Activated T-helper 9 cell treated with anti-CD3 and anti-CD28 coated beads, Interleukin-2, amount 50 U/mL, for 16 hours (primary cell): ENCODE data around the gene ERI2.
"Not testable (repeated sequence)": the region's sequence is repeated elsewhere in the genome, so short reads cannot be mapped to it uniquely, and the experiment has no call there.

ENCODE experiments used
- DNase-seq: peaks from one replicate; pipeline ENCODE4 v3.0.0-alpha.2; 2020; ENCODE audit warnings: low read depth

Gene ERI2

GRCh38 chr16:20818929-20819585 lies 12.8 kb upstream of the ERI2 start:
- no peak for DNase-seq

- no peak for DNase-seq
These were observed 8.5 kb upstream of the ERI2 start for GRCh38 chr16:20814784-20815183.

DNA sequence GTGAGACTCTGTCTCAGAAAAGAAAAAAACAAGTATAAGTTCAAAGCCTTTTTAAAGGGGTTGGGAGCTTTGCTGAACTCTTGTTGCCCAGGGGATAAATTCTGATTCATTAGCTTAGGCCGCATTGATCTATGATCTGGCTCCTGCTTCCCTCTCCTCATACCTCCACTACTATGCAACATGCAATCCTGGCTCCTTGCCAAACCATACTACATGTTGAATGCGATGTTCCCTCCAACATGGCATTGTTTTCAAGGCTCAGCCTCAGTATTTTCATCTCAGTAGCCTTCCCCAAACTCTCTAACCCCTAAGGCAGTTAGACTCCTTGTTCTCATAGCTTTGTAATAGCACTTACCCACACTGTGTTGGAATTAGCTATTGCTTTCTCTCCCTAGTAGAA lies 6.2 kb upstream of the ERI2 start:
- DNase-seq: no peak

DNA sequence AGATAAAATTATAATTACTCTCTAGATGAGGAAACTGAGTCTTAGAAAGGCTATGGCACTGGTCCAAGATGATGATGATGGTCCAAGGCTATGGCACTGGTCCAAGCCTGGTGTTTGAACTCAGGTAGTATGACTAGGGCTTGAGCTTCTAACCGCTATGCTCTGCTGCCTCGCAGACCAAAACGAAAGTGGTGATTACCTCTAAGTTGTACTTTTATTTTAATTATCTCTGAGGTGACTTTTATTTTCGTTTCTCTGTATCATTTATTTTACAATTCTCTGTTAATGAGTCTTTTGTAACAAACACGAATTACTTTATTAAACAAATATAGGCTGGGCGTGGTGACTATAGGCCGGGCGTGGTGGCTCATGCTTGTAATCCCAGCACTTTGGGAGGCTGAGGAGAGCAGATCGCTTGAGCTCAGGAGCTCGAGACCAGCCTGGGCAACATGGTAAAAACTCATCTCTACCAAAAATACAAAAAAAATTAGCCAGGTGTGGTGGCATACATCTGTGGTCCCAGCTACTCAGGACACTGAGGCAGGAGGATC lies 5.7 kb upstream of the ERI2 start:
- DNase-seq: no peak

DNA sequence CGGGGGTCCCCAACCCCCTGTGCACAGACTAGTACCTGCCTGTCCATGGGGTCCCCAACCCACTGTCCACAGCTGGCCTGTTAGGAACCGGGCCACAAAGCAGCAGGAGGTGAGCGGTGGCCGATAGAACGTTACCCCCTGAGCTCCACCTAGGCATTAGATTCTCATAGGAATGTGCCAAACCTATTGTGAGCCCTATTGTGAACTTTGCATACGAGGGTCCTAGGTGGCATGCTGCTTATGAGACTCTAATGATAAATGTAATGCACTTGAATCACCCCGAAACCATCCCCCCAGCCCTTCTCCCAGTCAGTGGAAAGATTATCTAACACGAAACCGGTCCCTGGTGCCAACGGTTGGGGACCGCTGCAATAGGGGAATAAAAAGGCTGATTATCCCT lies 1.6 kb upstream of the ERI2 start:
- no peak for DNase-seq

DNA sequence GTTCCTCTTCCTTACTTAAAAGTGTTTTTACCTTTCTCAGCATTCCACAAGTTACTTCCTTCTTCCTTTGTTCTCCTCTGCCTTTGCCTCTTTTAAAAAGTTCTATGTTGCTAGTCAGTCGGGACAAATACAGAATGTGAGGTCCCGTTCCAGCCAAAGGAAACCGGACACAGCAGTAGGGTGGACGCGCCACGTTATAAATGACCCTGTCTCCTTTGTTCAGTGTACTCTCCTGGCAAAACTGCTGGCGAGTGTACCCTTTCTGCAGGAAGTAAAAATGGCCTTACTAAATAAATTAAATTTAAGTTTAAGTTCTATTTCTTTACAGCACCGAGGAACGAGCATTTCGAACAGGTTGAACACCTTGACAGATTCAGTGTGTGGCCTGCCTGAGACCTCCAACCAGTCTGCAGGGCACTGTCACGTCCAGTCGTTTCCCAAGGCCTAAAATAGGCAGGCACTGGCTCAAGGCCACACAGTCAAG lies 546 bp downstream of the ERI2 start:
- not testable (repeated sequence) for DNase-seq

DNA sequence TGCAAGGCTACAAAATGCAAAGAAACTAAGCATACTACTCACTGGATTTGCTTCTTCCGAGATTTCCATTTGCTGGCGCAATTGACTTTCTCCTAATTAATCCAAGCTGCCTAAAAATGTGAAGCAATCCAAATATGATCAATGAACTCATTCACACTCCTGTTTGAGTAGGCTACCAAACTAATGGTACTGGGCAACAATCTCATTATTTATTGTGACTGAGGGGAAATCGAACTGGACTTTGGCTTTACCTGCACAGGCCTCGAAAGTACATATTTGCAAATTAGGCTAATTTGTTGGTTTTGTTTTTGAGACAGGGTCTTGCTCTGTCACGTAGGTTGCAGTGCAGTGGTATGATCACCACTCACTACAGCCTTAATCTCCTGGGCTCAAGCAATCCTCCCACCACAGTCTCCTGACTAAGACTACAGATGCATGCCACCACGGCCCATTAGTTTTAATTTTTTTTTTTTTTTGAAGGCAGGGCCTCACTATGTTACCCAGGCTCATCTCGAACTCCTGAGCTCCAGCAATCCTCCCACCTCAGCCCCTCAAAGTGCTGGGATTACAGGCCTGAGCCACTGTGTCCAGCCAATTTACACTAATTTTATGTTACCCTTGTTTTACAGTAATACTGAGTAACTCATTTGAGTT lies 2.6 kb downstream of the ERI2 start:
- no peak for DNase-seq

DNA sequence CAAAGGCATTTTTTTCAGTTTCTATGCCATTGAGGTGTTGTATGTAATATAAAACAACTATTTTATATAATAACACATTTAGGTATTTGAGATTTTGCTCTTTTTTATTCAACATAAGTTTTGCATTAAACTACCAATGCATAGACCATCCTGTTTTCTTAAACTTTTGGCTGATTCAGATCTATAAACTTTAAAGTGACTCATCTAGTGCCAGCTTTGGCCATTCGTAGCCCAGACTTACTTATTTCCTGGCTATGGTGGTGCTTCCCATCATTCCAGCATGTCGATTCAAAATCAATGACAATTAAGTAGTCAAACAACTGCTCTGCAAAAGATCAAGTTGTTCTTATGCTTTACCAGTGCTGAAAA lies 3.1 kb downstream of the ERI2 start:
- no peak for DNase-seq

- DNase-seq: no peak
These were observed 5.0 kb downstream of the ERI2 start for GRCh38 chr16:20801278-20801677.

- DNase-seq: no peak
These were observed 6.7 kb downstream of the ERI2 start for GRCh38 chr16:20799599-20799998.

GRCh38 chr16:20798364-20798763 lies 7.9 kb downstream of the ERI2 start:
- DNase-seq: no peak

- no peak for DNase-seq
These were observed 14.2 kb downstream of the ERI2 start for GRCh38 chr16:20791923-20792612.

DNA sequence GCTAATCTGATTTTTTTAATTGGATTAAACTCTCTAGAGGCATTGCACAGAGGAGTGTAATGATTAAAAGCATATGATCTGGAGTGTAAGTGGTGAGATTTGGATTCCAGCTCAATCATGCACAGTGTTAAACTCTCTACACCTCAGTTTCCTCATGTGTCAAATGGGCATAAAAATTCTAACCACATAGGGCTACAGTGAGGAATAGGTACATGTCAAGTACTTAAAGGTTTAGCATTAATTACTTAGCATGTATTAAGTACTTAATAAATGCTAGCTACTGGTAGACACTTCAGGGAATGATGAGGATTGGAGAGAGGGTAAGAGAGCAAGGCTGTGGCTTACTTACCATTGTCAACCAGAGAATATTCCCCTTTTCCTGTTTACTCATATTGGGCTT lies 17.1 kb downstream of the ERI2 start:
- DNase-seq: no peak

GRCh38 chr16:20784204-20784603 lies 22.1 kb downstream of the ERI2 start:
- no peak for DNase-seq

GRCh38 chr16:20782470-20782869 lies 23.8 kb downstream of the ERI2 start:
- DNase-seq: no peak

GRCh38 chr16:20781697-20782096 lies 24.6 kb downstream of the ERI2 start:
- DNase-seq: no peak

- peak; percentile 16 for DNase-seq
These were observed 31.4 kb downstream of the ERI2 start for GRCh38 chr16:20774703-20775362.

DNA sequence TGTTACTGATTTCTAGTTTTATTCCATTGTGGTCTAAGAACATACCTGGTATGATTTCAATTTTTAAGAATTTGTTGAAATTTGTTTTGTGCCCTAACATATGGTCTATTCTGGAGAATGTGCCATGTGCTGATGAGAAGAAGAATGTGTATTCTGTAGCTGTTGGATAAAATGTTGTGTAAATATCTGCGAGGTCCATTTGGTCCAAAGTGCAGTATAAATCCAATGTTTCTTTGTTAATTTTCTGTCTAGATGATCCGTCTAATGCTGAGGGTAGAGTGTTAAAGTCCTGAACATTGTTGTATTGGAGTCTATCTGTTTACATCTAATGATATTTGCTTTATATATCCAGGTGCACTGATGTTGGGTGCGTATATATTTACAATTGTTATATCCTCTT lies 32.6 kb downstream of the ERI2 start:
- no peak for DNase-seq

DNA sequence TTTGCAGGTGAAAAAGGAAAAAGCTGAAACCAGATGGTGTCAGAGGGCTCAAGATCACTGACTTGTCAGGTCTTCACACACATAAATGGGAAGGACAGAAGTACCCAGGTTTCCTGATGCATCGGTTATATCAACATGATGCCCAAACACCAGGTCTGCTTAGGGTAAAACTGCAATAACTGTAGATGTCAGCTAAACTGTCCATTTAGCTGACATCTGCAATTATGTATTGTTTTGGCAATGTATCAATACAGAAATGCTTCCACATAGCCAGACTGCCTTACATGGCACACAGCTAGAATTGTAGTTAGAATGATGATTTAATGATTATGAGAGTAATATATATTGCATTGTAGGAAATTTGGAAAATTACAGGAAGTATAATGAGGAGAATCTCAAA lies 37.5 kb downstream of the ERI2 start:
- no peak for DNase-seq

GRCh38 chr16:20768121-20768520 lies 38.2 kb downstream of the ERI2 start:
- DNase-seq: no peak

DNA sequence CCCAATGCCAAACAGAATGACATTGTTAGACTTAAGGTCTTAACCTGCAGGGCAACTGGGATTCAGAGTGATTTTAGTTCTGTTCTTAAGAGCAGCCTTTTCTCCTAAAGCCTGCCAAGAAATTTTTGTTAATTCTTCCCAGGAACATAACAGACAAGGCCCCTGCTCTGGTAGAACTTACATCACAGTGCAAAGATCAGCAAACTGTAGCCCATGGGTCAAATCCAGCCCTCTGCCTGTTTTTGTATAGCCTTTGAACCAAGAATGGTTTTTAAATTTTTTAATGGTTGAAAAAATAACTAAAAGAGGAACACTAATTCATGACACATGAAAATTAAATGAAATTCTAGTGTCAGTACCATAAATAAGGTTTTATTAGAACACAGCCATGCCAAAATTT lies 38.7 kb downstream of the ERI2 start:
- DNase-seq: no peak

DNA sequence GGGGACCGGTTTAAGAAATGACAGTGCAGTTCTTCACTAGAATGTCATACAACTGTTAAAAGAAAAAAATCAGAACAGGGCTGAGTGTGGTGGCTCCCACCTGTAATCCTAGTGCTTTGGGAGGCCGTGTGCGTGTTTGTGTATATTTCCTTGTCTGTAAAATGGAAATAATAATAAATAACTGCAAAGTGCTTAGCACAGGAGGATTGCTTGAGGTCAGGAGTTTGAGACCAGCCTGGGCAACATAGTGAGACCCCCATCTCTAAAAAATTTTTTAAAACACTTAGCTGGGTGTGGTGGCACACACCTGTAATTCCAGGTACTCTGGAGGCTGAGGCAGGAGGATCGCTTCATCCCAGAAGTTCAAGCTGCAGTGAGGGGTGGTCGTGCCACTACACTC lies 40.0 kb downstream of the ERI2 start:
- no peak for DNase-seq

DNA sequence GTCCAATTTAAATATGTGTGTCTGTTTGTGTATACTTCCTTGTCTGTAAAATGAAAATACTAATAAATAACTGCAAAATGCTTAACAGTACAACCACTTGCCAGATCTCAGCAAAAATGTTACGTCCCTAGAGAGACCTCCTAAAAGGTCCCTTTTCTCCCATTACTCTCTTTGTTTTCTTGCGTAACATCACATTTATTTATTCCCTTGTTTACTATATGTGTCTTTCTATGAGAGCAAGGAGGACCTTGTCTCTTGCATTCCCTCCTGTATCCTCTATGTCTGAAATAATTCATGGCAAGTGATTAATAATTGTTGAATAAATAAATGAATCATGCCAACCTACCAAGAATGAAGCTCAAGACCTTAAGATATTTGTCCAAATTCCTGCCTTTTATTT lies 40.5 kb downstream of the ERI2 start:
- no peak for DNase-seq
